HepG2 (cell line): Measurements from ENCODE around the gene ZNF627. TPM values are rescaled to one million over a fixed set of nuclear protein-coding genes. Genes with fewer than 3 reads are reported as not detected.

Experiments
- DMAP1 ChIP-seq: IDR thresholded peaks from 2 replicates; pipeline ENCODE4 v1.6.1; 2016
- ELF1 ChIP-seq: sonication (generic); formaldehyde crosslinking; IDR thresholded peaks from 2 replicates; pipeline ENCODE4 v1.4.0; 2020; ENCODE audit warnings: missing genetic modification reagents
- GTF2F1 ChIP-seq: fragments of 150-350 bp; IDR thresholded peaks from 2 replicates; pipeline ENCODE4 v1.6.1; 2014; ENCODE audit warnings: low read length
- GZF1 ChIP-seq: sonication (generic); formaldehyde crosslinking; IDR thresholded peaks from 2 replicates; pipeline ENCODE4 v1.5.1; 2020; ENCODE audit warnings: mild to moderate bottlenecking, missing genetic modification reagents
- MIER2 ChIP-seq: IDR thresholded peaks from 2 replicates; pipeline ENCODE4 v1.6.1; 2016; ENCODE audit warnings: missing biosample characterization, missing genetic modification reagents
- PHF8 ChIP-seq: sonication (generic); formaldehyde crosslinking; IDR thresholded peaks from 2 replicates; pipeline ENCODE4 v1.5.0; 2020; ENCODE audit warnings: missing genetic modification reagents
- RBM39 ChIP-seq: fragments of 200-400 bp; formaldehyde crosslinking; IDR thresholded peaks from one replicate; pipeline ENCODE4 v1.6.1; 2018; ENCODE audit warnings: antibody characterized with exemption, mild to moderate bottlenecking, low read depth, low read length; ENCODE audit not compliant: poor library complexity, severe bottlenecking
- RFXAP ChIP-seq: sonication (generic); formaldehyde crosslinking; IDR thresholded peaks from 2 replicates; pipeline ENCODE4 v1.4.0; 2020; ENCODE audit warnings: missing genetic modification reagents, borderline replicate concordance
- SSRP1 ChIP-seq: IDR thresholded peaks from 2 replicates; pipeline ENCODE4 v1.6.1; 2016; ENCODE audit warnings: control low read depth
- TAF1 ChIP-seq: sonication (generic); formaldehyde crosslinking; IDR thresholded peaks from 2 replicates; pipeline ENCODE4 v1.4.0; 2020; ENCODE audit warnings: missing genetic modification reagents
- YY1 ChIP-seq: IDR thresholded peaks from 2 replicates; pipeline ENCODE4 v1.6.1; 2011; ENCODE audit warnings: low read length, low read depth, moderate library complexity, mild to moderate bottlenecking; ENCODE audit not compliant: insufficient read depth, insufficient replicate concordance
- ZNF143 ChIP-seq: sonication (generic); formaldehyde crosslinking; IDR thresholded peaks from 2 replicates; pipeline ENCODE4 v1.4.0; 2020; ENCODE audit warnings: missing genetic modification reagents
- ZNF329 ChIP-seq: sonication (generic); formaldehyde crosslinking; IDR thresholded peaks from 2 replicates; pipeline ENCODE4 v1.9.0; 2021; ENCODE audit warnings: low read depth, mild to moderate bottlenecking, missing genetic modification reagents
- ZNF558 ChIP-seq: sonication (generic); formaldehyde crosslinking; IDR thresholded peaks from 2 replicates; pipeline ENCODE4 v1.9.0; 2022; ENCODE audit warnings: mild to moderate bottlenecking, missing genetic modification reagents, borderline replicate concordance
- ZNF614 ChIP-seq: IDR thresholded peaks from 2 replicates; pipeline ENCODE4 v1.6.1; 2018; ENCODE audit warnings: missing biosample characterization, missing genetic modification reagents, inconsistent platforms, borderline replicate concordance
- ZNF672 ChIP-seq: sonication (generic); formaldehyde crosslinking; IDR thresholded peaks from 2 replicates; pipeline ENCODE4 v1.8.1; 2022; ENCODE audit warnings: missing genetic modification reagents
- ZNF678 ChIP-seq: sonication (generic); formaldehyde crosslinking; IDR thresholded peaks from 2 replicates; pipeline ENCODE4 v1.4.0; 2020; ENCODE audit warnings: mild to moderate bottlenecking, missing genetic modification reagents
- ZNF780A ChIP-seq: sonication (generic); formaldehyde crosslinking; IDR thresholded peaks from 2 replicates; pipeline ENCODE4 v1.8.0; 2022; ENCODE audit warnings: mild to moderate bottlenecking, missing genetic modification reagents, moderate library complexity
- polyA plus RNA-seq, 8 experiments: library from polyadenylated mRNA; depleted of rRNA in 3 of 8; stranded (reverse) in 7 of 8; unstranded in 1 of 8; fragments of >200 nt; fragmentation: Illumina TruSeq in 4 of 8; extraction: Trizol in 4 of 8; gene quantifications; 2 replicates each; pipeline versions ENCODE4 v1.2.1 to v1.2.3, GENCODE V29; 2011 to 2016; ENCODE audit warnings: low read depth in 4 of 8, missing spikeins in 1 of 8, mixed read lengths in 1 of 8; ENCODE audit not compliant: insufficient read depth in 1 of 8
- total RNA-seq, 5 experiments: library from RNA; depleted of rRNA; stranded (reverse); fragments of >200 nt; fragmentation: Illumina TruSeq; extraction: Trizol; gene quantifications; 2 replicates each; pipeline ENCODE4 v1.2.3, GENCODE V29; 2016; ENCODE audit warnings: low read depth in 1 of 5
- TF ChIP-seq, protein P1 (sequence below): sonication (generic); formaldehyde crosslinking; IDR thresholded peaks from 2 replicates; pipeline ENCODE4 v1.5.1; 2020; ENCODE audit warnings: mild to moderate bottlenecking, missing genetic modification reagents, borderline replicate concordance
- TF ChIP-seq, protein P2 (sequence below): sonication (generic); formaldehyde crosslinking; conservative IDR thresholded peaks from 2 replicates; pipeline ENCODE4 v1.4.0; 2020; ENCODE audit warnings: missing genetic modification reagents
- TF ChIP-seq, protein P3 (sequence below): sonication (generic); formaldehyde crosslinking; conservative IDR thresholded peaks from 2 replicates; pipeline ENCODE4 v1.8.0; 2022; ENCODE audit warnings: missing genetic modification reagents
- TF ChIP-seq, protein P4 (sequence below): sonication (generic); formaldehyde crosslinking; IDR thresholded peaks from 2 replicates; pipeline ENCODE4 v1.8.0; 2022; ENCODE audit warnings: missing genetic modification reagents, mild to moderate bottlenecking, inconsistent platforms, borderline replicate concordance
- TF ChIP-seq, protein P5 (sequence below): sonication (generic); formaldehyde crosslinking; IDR thresholded peaks from 2 replicates; pipeline ENCODE4 v1.5.1; 2020; ENCODE audit warnings: missing genetic modification reagents, mild to moderate bottlenecking, borderline replicate concordance

The ZNF627 gene
- total and polyA plus RNA-seq, 2 of the 13 experiments (the other 11 are each of a cell fraction or from before 2014, with no cell fraction given) = 4.2 to 12.7 TPM

DNA sequence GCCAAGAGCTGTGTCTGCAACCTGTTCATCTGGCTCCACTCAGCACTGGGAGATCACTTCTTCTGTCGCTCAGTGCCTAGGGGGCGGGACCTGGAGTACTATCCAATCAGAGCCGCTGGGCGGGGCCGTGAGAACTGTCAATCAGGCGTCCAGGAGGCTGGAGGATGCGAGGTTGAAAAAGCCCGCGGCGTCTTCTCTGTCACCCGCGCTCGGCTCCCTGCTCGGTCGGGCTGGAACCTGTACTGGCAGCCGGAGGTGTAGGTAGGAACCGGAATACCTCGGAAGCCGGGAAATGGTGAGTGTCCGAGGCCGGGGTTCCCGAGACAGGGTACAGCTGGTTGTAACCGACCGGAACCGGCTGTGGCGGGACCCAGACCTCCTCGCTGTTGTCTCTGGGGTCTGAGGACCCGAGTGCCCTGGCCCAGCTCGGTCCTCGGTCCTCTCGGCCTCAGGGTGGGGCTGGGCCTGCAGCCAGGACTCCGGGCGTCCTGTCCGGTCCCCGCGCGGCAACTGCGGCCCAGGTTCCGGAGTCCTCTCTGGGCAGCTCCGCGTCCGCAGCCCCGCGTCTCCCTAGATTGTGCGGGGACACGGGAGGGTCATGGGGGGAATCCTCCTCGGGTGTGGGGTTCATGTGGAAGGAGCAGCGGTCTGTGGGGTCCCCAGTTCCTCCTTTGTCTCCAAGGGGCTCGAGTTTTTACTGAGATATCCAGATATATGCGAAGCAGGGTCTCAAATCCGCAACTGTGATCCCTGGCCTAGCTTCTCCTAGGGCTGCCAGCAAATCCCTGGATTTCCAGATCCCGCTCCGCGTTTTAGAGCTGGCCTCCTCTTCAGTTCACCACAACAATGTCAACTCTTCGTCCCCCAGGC is 42.6 kb downstream of the ZNF627 start (continued):
- TF ChIP-seq, protein P1, sequence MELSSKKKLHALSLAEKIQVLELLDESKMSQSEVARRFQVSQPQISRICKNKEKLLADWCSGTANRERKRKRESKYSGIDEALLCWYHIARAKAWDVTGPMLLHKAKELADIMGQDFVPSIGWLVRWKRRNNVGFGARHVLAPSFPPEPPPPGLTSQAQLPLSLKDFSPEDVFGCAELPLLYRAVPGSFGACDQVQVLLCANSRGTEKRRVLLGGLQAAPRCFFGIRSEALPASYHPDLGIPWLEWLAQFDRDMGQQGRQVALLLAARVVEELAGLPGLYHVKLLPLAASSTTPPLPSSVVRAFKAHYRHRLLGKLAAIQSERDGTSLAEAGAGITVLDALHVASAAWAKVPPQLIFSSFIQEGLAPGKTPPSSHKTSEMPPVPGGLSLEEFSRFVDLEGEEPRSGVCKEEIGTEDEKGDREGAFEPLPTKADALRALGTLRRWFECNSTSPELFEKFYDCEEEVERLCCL (CRISPR knock-in tag) = no peak
- TF ChIP-seq TAF1 (peak; percentile 40), ZNF558 (no peak), GZF1 (CRISPR knock-in tag) (no peak), ZNF780A (CRISPR knock-in tag) (no peak), GTF2F1 (no peak), SSRP1 (CRISPR knock-in tag) (no peak), ELF1 (CRISPR knock-in tag) (no peak), ZNF329 (no peak), ZNF143 (CRISPR knock-in tag) (no peak), YY1 (no peak), ZNF614 (CRISPR knock-in tag) (no peak), PHF8 (peak; percentile 79), ZNF678 (no peak), RBM39 (peak; percentile 51), ZNF672 (no peak), RFXAP (CRISPR knock-in tag) (no peak), MIER2 (CRISPR knock-in tag) (no peak), DMAP1 (CRISPR knock-in tag) (no peak)
- TF ChIP-seq, protein P2, sequence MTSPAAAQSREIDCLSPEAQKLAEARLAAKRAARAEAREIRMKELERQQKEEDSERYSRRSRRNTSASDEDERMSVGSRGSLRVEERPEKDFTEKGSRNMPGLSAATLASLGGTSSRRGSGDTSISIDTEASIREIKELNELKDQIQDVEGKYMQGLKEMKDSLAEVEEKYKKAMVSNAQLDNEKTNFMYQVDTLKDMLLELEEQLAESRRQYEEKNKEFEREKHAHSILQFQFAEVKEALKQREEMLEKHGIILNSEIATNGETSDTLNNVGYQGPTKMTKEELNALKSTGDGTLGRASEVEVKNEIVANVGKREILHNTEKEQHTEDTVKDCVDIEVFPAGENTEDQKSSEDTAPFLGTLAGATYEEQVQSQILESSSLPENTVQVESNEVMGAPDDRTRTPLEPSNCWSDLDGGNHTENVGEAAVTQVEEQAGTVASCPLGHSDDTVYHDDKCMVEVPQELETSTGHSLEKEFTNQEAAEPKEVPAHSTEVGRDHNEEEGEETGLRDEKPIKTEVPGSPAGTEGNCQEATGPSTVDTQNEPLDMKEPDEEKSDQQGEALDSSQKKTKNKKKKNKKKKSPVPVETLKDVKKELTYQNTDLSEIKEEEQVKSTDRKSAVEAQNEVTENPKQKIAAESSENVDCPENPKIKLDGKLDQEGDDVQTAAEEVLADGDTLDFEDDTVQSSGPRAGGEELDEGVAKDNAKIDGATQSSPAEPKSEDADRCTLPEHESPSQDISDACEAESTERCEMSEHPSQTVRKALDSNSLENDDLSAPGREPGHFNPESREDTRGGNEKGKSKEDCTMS (CRISPR knock-in tag) = no peak
- TF ChIP-seq, protein P3, sequence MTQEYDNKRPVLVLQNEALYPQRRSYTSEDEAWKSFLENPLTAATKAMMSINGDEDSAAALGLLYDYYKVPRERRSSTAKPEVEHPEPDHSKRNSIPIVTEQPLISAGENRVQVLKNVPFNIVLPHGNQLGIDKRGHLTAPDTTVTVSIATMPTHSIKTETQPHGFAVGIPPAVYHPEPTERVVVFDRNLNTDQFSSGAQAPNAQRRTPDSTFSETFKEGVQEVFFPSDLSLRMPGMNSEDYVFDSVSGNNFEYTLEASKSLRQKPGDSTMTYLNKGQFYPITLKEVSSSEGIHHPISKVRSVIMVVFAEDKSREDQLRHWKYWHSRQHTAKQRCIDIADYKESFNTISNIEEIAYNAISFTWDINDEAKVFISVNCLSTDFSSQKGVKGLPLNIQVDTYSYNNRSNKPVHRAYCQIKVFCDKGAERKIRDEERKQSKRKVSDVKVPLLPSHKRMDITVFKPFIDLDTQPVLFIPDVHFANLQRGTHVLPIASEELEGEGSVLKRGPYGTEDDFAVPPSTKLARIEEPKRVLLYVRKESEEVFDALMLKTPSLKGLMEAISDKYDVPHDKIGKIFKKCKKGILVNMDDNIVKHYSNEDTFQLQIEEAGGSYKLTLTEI = no peak
- TF ChIP-seq, protein P4, sequence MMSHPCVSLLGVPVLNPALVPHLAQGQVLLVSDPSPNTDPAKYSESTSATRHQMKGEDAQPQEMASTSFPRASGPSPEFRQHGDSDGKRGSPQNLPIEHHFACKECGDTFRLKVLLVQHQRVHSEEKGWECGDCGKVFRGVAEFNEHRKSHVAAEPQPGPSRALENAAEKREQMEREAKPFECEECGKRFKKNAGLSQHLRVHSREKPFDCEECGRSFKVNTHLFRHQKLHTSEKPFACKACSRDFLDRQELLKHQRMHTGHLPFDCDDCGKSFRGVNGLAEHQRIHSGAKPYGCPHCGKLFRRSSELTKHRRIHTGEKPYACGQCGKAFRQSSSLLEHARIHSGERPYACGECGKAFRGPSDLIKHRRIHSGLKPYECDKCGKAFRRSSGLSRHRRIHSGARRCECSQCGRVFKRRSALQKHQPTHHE (CRISPR knock-in tag) = no peak
- TF ChIP-seq, protein P5, sequence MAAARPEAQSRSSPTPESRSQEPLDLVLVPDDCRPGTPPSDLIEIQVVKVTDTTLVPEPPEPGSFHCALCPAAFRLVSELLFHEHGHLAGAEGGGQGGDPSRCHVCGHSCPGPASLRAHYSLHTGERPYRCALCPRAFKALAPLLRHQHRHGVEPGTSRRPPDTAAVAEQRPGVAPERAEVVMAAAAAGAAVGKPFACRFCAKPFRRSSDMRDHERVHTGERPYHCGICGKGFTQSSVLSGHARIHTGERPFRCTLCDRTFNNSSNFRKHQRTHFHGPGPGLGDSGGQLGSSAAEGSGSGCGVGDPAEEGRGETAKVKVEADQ (CRISPR knock-in tag) = no peak
